GM12891 (cell line): ENCODE measurements around the gene GGTA1.
"Not testable (repeated sequence)": the region's sequence is repeated elsewhere in the genome, so short reads cannot be mapped to it uniquely, and the experiment has no call there.

Experiments used
- DNase-seq: peaks from one replicate; pipeline ENCODE4 v3.0.0; 2011; ENCODE audit warnings: low spot score; ENCODE audit not compliant: insufficient read length
- FAIRE-seq: peaks from 2 replicates; lab custom pipeline; 2011; peaks lifted over from hg19 to GRCh38; lab: Jason Lieb, UNC
- PAX5 ChIP-seq: IDR thresholded peaks from 2 replicates; pipeline ENCODE4 v1.6.1; 2011; ENCODE audit warnings: low read length, moderate library complexity, mild to moderate bottlenecking; ENCODE audit not compliant: insufficient read depth, severe bottlenecking
- POLR2A ChIP-seq: IDR thresholded peaks from 2 replicates; pipeline ENCODE4 v1.6.1; 2011; ENCODE audit warnings: low read depth, low read length, control low read depth
- POLR2AphosphoS5 ChIP-seq: IDR thresholded peaks from 2 replicates; pipeline ENCODE4 v1.6.1; 2011; ENCODE audit warnings: low read depth, low read length, control low read depth
- POU2F2 ChIP-seq: IDR thresholded peaks from 2 replicates; pipeline ENCODE4 v1.6.1; 2011; ENCODE audit warnings: low read depth, mild to moderate bottlenecking, control low read depth, low read length, moderate library complexity
- SPI1 ChIP-seq: IDR thresholded peaks from 2 replicates; pipeline ENCODE4 v1.6.1; 2011; ENCODE audit warnings: low read depth, low read length, control low read depth
- TAF1 ChIP-seq: IDR thresholded peaks from 2 replicates; pipeline ENCODE4 v1.6.1; 2011; ENCODE audit warnings: low read depth, low read length, control low read depth

GGTA1 gene

DNA sequence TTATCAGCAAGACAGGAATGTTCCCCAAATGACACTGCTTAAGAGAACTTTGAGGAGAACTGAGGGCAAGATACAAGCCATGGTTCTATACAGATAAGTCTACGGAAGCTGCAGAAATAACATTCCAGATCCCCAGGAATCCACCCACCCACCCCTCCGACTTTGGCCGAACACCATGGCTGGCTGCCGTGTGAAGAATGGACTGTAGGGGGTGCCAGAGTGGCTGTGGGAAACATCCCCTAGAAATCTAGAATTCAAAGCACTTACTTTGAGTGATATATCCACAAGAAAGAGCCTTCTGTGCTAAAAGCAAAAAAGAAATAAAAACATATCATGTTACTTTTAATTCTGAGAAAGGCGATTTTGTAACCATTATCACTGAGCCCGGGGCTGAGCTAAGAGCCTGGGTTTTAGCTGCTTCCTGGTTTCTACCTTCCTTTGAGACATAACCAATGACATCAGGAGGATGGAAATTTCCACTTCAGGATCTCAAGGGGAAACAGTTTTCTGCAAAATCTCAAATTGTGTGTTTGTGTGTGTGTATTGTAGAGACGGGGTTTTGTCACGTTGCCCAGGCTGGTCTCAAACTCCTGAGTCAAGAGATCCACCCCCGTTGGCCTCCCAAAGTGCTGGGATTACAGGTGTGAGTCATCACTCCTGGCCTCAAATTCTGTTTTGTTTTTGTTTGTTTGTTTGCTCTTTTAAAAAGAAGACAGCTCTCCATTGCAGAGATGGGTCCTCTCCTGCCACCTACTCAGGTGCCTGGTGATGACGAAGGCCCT, 36.4 kb downstream of the GGTA1 start:
- FAIRE-seq (peak; percentile 61), DNase-seq (no peak)
- TF ChIP-seq POLR2AphosphoS5, result no peak
- no peak for TF ChIP-seq TAF1
- no peak for TF ChIP-seq POU2F2
- no peak for TF ChIP-seq POLR2A
- TF ChIP-seq SPI1, result no peak

GRCh38 chr9:121459513-121459912, 40.1 kb downstream of the GGTA1 start:
- no peak for TF ChIP-seq PAX5
- TF ChIP-seq SPI1, result no peak
- no peak for TF ChIP-seq TAF1
- TF ChIP-seq POLR2AphosphoS5, result no peak
- TF ChIP-seq POLR2A, result no peak
- TF ChIP-seq POU2F2, result no peak
- FAIRE-seq (no peak), DNase-seq (no peak)

- not testable (repeated sequence) for DNase-seq, FAIRE-seq
These were observed 41.2 kb downstream of the GGTA1 start for GRCh38 chr9:121458449-121458848.

GRCh38 chr9:121455527-121456239, 44.0 kb downstream of the GGTA1 start:
- peak; percentile 13 for DNase-seq
- TF ChIP-seq SPI1, result no peak
- no peak for TF ChIP-seq PAX5
- no peak for TF ChIP-seq TAF1
- no peak for FAIRE-seq

GRCh38 chr9:121454972-121455371, 44.7 kb downstream of the GGTA1 start:
- FAIRE-seq (no peak), DNase-seq (no peak)
- TF ChIP-seq POLR2A (no peak), SPI1 (no peak), PAX5 (no peak), TAF1 (no peak), POLR2AphosphoS5 (no peak), POU2F2 (no peak)

DNA sequence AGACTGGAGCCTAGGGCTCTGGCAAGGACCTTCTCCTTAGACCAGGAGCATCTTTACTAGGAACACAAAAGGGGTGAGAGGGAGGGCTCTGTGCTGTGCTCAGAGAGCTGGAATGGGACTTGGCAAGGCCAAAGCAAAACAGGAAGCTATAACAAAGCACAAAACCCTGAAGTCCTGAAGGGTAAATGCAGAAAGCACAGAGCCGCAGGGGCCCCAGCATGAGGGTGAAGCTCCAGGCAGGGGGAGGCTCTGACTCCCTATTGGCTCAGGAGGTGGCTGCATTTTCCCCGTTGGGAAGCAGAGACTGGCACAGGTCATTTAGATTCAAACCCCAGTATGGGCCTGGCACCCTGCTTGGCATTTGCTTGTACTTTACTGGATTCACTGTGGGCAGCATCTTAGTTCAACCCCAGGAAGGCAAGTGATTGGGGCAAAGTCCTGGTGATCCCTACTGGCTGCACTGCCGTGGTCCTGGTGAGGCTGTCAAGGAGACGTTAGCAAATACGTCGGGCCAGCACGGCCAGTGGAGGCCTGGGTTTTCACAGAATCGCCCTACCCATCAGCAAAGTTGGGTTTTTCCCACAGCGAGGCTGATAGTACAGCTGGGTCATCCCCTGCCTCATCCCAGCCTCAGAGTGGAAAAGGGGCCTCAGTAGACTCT, 46.3 kb downstream of the GGTA1 start:
- no peak for FAIRE-seq
- TF ChIP-seq POLR2AphosphoS5 (no peak), TAF1 (no peak), POU2F2 (no peak), PAX5 (no peak), POLR2A (no peak), SPI1 (no peak)

GRCh38 chr9:121452085-121452484, 47.6 kb downstream of the GGTA1 start:
- FAIRE-seq (no peak), DNase-seq (no peak)

More for the DNA sequence above, 46.3 kb downstream of the GGTA1 start:
- DNase-seq, result no peak

GRCh38 chr9:121451586-121451985, 48.1 kb downstream of the GGTA1 start:
- TF ChIP-seq POLR2A, result no peak
- no peak for TF ChIP-seq POLR2AphosphoS5
- DNase-seq (no peak), FAIRE-seq (no peak)

More at GRCh38 chr9:121452085-121452484, 47.6 kb downstream of the GGTA1 start:
- TF ChIP-seq POU2F2, result no peak
- TF ChIP-seq POLR2A, result no peak
- TF ChIP-seq PAX5, result no peak
- no peak for TF ChIP-seq POLR2AphosphoS5
- no peak for TF ChIP-seq SPI1
- TF ChIP-seq TAF1, result no peak

- FAIRE-seq (no peak), DNase-seq (no peak)
- TF ChIP-seq POLR2AphosphoS5 (no peak), SPI1 (no peak)
These were observed 49.4 kb downstream of the GGTA1 start for GRCh38 chr9:121450241-121450640.

- no peak for FAIRE-seq
- DNase-seq, result no peak
- TF ChIP-seq PAX5 (no peak), POU2F2 (no peak), SPI1 (no peak), TAF1 (no peak), POLR2A (no peak), POLR2AphosphoS5 (no peak)
These were observed 49.9 kb downstream of the GGTA1 start for GRCh38 chr9:121449786-121450185.
